ENCODE measurements around the gene NUTM2A. TPM values are rescaled to one million over a fixed set of nuclear protein-coding genes. Genes with fewer than 3 reads are reported as not detected.
"Not testable (repeated sequence)": the region's sequence is repeated elsewhere in the genome, so short reads cannot be mapped to it uniquely, and the experiment has no call there.

The NUTM2A gene
- total RNA-seq, 1 donor from 2014 or later, result 1.5 TPM

DNA sequence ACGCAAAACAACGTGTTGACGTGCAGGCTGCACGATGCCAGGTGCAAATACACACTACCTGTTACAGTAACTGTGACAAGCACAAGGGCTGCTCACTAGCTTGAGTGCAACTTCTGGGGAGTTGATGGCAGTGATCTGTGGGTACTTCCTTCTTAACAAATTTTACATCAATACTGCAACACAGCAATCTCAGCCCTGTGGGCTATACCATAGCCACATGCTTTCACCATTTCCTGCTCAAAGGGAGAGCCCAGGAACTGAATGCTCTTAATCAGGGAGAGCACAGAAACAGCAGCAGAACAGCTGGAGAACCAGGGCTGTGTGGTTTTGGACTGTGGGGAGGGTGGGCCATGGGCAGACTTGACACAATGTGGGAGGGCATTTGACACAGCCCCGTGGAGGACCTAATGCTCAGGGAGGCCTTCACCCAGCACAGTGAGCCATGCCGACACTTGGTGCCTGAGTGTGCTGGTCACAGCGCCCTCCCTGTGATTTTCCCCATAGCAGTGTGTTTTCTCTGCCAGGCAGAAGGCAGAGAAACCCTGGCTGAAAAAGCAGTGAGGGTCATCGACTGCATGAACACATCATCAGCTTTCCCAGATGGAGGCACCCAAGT, 12.0 kb upstream of the NUTM2A start:
- not testable (repeated sequence) for H3K4me1 Mint-ChIP-seq (ENCODE audit: unreplicated experiment); H3K9me3 Mint-ChIP-seq (ENCODE audit: unreplicated experiment); H3K4me3 Mint-ChIP-seq (ENCODE audit: unreplicated experiment); H3K27ac Mint-ChIP-seq (ENCODE audit: unreplicated experiment); DNase-seq (ENCODE audit: extremely low spot score, unreplicated experiment); H3K27me3 Mint-ChIP-seq (ENCODE audit: unreplicated experiment); H3K36me3 Mint-ChIP-seq (ENCODE audit: unreplicated experiment)

DNA sequence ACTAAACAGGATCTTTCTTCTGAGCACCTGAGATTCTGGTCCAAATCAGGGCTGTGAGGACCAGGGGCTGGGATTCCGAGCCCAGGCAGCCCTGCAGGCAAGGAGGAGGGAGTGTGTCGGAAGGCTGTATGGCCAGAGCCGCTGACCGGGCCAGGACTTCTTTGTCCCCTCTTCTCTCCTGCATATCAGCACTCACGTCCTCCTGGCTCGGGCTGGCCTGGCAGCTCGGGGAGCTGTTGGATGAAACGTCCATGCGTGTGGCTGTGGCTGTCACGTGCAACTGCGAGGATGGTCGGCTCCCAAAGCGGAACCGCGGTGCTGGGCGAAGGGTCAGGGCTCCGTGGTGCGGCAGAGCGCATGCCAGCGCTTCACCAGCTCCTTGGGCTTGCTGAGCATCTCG, 11.4 kb upstream of the NUTM2A start:
- DNase-seq (ENCODE audit: extremely low spot score, unreplicated experiment); H3K27me3 Mint-ChIP-seq (ENCODE audit: unreplicated experiment); H3K36me3 Mint-ChIP-seq (ENCODE audit: unreplicated experiment); H3K9me3 Mint-ChIP-seq (ENCODE audit: unreplicated experiment); H3K27ac Mint-ChIP-seq (ENCODE audit: unreplicated experiment); H3K4me3 Mint-ChIP-seq (ENCODE audit: unreplicated experiment); H3K4me1 Mint-ChIP-seq (ENCODE audit: unreplicated experiment): not testable (repeated sequence)

- H3K36me3 Mint-ChIP-seq (ENCODE audit: unreplicated experiment); H3K4me1 Mint-ChIP-seq (ENCODE audit: unreplicated experiment); H3K27me3 Mint-ChIP-seq (ENCODE audit: unreplicated experiment); DNase-seq (ENCODE audit: extremely low spot score, unreplicated experiment); H3K9me3 Mint-ChIP-seq (ENCODE audit: unreplicated experiment); H3K27ac Mint-ChIP-seq (ENCODE audit: unreplicated experiment); H3K4me3 Mint-ChIP-seq (ENCODE audit: unreplicated experiment): not testable (repeated sequence)
Measured at GRCh38 chr10:87216120-87216519, 9.1 kb upstream of the NUTM2A start.

GRCh38 chr10:87219370-87219769, 5.9 kb upstream of the NUTM2A start:
- not testable (repeated sequence) for DNase-seq (ENCODE audit: extremely low spot score, unreplicated experiment); H3K27me3 Mint-ChIP-seq (ENCODE audit: unreplicated experiment); H3K36me3 Mint-ChIP-seq (ENCODE audit: unreplicated experiment); H3K4me1 Mint-ChIP-seq (ENCODE audit: unreplicated experiment); H3K9me3 Mint-ChIP-seq (ENCODE audit: unreplicated experiment); H3K27ac Mint-ChIP-seq (ENCODE audit: unreplicated experiment); H3K4me3 Mint-ChIP-seq (ENCODE audit: unreplicated experiment)

DNA sequence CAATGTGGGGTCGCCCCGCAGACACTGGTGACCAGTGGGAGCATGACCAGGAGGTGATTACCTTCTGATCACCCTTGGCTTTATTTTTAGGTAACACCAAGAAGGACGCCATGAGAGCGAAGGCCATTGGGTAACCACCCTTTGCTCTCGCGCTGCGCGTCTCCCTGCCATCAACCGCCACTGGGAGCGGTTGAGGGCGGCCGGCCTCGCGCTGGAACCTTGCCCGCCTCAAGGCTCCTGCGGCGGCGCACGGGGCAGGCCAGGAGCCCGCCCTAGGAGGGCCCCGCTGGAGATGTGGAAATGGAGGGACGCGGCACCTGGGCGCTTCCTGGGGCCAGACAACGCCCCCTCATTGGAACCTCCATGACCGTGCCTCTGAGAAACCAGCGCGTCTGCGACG, 2.5 kb upstream of the NUTM2A start:
- not testable (repeated sequence) for H3K27ac Mint-ChIP-seq (ENCODE audit: unreplicated experiment); DNase-seq (ENCODE audit: extremely low spot score, unreplicated experiment); H3K9me3 Mint-ChIP-seq (ENCODE audit: unreplicated experiment); H3K4me1 Mint-ChIP-seq (ENCODE audit: unreplicated experiment); H3K4me3 Mint-ChIP-seq (ENCODE audit: unreplicated experiment); H3K27me3 Mint-ChIP-seq (ENCODE audit: unreplicated experiment); H3K36me3 Mint-ChIP-seq (ENCODE audit: unreplicated experiment)

DNA sequence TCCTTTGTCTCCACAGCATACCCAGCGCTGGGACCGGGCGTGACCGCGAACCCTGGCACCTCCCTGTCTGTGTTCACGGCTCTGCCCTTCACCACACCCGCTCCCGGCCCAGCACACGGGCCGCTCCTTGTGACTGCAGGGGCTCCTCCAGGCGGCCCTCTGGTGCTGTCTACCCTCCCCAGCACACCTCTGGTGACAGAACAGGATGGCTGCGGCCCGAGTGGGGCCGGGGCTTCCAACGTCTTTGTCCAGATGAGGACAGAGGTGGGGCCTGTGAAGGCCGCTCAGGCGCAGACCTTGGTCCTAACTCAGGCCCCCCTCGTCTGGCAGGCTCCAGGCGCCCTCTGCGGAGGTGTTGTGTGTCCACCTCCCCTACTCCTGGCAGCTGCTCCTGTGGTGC, 3.0 kb downstream of the NUTM2A start:
- not testable (repeated sequence) for H3K36me3 Mint-ChIP-seq (ENCODE audit: unreplicated experiment); H3K4me1 Mint-ChIP-seq (ENCODE audit: unreplicated experiment); H3K27me3 Mint-ChIP-seq (ENCODE audit: unreplicated experiment); DNase-seq (ENCODE audit: extremely low spot score, unreplicated experiment); H3K27ac Mint-ChIP-seq (ENCODE audit: unreplicated experiment); H3K9me3 Mint-ChIP-seq (ENCODE audit: unreplicated experiment); H3K4me3 Mint-ChIP-seq (ENCODE audit: unreplicated experiment)

GRCh38 chr10:87229211-87229610, 4.0 kb downstream of the NUTM2A start:
- not testable (repeated sequence) for H3K9me3 Mint-ChIP-seq (ENCODE audit: unreplicated experiment); H3K4me3 Mint-ChIP-seq (ENCODE audit: unreplicated experiment); H3K4me1 Mint-ChIP-seq (ENCODE audit: unreplicated experiment); H3K27me3 Mint-ChIP-seq (ENCODE audit: unreplicated experiment); H3K36me3 Mint-ChIP-seq (ENCODE audit: unreplicated experiment); H3K27ac Mint-ChIP-seq (ENCODE audit: unreplicated experiment)
- peak; percentile 83 for DNase-seq (ENCODE audit: extremely low spot score, unreplicated experiment)

DNA sequence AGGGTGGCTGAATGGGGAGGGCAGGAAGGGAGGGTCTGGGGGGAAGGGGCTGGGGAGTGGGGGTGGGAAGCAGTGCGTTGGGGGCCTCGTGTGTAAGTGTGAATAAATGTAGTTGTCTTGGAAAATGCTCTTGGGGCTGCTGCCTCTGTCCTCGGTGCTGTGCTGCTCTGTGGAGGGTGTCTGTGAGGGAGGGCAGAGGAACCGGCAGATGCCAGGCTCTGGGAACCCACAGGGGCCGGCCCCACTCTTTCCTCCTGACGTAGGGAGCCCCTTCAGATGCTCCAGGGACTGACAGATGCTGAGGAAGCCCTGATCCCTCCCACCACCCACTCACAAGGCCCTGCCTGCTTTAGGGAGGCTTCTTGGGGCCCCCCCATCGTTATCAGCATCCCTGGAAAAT, 9.6 kb downstream of the NUTM2A start:
- DNase-seq (ENCODE audit: extremely low spot score, unreplicated experiment); H3K27me3 Mint-ChIP-seq (ENCODE audit: unreplicated experiment); H3K27ac Mint-ChIP-seq (ENCODE audit: unreplicated experiment); H3K9me3 Mint-ChIP-seq (ENCODE audit: unreplicated experiment); H3K4me1 Mint-ChIP-seq (ENCODE audit: unreplicated experiment); H3K36me3 Mint-ChIP-seq (ENCODE audit: unreplicated experiment); H3K4me3 Mint-ChIP-seq (ENCODE audit: unreplicated experiment): not testable (repeated sequence)

- H3K27me3 Mint-ChIP-seq (ENCODE audit: unreplicated experiment); H3K27ac Mint-ChIP-seq (ENCODE audit: unreplicated experiment): not testable (repeated sequence)
Measured at GRCh38 chr10:87237244-87237643, 12.0 kb downstream of the NUTM2A start.

DNA sequence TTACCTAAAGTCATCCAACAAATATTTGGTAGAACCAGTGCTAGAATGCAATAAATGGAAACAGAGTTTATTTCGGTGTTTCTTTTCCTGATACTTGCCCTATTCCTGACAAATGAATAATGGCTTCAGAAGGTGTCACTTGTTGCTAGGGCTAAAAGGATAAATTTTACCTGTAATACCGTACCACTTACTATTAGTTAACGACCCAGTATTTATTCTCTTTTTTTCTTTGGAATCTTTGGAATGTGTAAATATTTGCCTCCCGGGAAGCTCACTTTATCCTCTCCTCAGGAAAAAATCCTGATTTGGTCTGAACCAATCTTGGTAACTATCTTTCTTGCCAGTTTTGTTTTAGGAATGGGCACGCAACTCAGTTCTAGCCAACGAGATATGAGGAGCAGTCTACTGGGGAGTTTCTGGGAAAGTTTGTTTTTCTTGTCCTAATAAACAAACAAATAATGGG, 14.1 kb downstream of the NUTM2A start:
- H3K27me3 Mint-ChIP-seq (ENCODE audit: unreplicated experiment); H3K4me3 Mint-ChIP-seq (ENCODE audit: unreplicated experiment); H3K4me1 Mint-ChIP-seq (ENCODE audit: unreplicated experiment); H3K36me3 Mint-ChIP-seq (ENCODE audit: unreplicated experiment); H3K27ac Mint-ChIP-seq (ENCODE audit: unreplicated experiment); H3K9me3 Mint-ChIP-seq (ENCODE audit: unreplicated experiment); DNase-seq (ENCODE audit: extremely low spot score, unreplicated experiment): not testable (repeated sequence)

More at GRCh38 chr10:87237244-87237643, 12.0 kb downstream of the NUTM2A start:
- H3K36me3 Mint-ChIP-seq (ENCODE audit: unreplicated experiment); H3K9me3 Mint-ChIP-seq (ENCODE audit: unreplicated experiment); H3K4me1 Mint-ChIP-seq (ENCODE audit: unreplicated experiment); H3K4me3 Mint-ChIP-seq (ENCODE audit: unreplicated experiment); DNase-seq (ENCODE audit: extremely low spot score, unreplicated experiment): not testable (repeated sequence)

DNA sequence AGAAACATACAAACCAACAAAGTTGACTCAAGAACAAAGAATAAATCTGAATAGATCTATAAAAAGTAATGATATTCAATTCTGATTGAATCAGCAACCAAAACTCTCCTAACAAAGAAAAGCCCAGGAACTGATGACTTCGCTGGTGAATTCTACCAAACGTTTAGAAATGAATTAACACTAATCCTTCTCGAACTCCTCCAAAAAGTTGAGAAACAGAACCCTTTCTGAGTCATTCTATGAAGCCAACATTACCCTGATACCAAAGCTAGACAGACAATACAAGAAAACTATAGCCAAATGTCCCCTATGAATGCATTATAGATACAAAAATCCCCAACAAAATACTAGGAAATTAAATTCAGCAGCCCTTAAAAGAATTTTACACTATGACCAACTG, 16.9 kb downstream of the NUTM2A start:
- H3K27ac Mint-ChIP-seq (ENCODE audit: unreplicated experiment); H3K36me3 Mint-ChIP-seq (ENCODE audit: unreplicated experiment); H3K27me3 Mint-ChIP-seq (ENCODE audit: unreplicated experiment); H3K9me3 Mint-ChIP-seq (ENCODE audit: unreplicated experiment); H3K4me3 Mint-ChIP-seq (ENCODE audit: unreplicated experiment); DNase-seq (ENCODE audit: extremely low spot score, unreplicated experiment); H3K4me1 Mint-ChIP-seq (ENCODE audit: unreplicated experiment): not testable (repeated sequence)

DNA sequence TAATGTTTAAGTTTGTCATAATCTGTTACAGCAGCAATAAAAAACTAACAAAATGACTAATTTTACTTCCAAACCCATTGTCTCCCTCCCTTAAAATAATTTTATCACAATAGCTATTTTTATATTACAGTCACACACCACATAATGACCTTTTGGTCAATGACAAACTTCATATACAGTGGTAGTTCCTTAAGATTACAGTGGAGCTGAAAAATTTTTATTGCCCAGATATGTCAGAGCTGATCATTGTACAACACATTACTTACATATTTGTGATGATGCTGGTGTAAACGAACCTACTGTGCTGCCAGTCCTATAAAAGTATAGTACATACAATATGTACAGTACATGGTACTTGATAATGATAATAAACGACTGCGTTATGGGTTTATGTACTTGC, 22.1 kb downstream of the NUTM2A start:
- not testable (repeated sequence) for H3K27me3 Mint-ChIP-seq (ENCODE audit: unreplicated experiment); H3K27ac Mint-ChIP-seq (ENCODE audit: unreplicated experiment); H3K36me3 Mint-ChIP-seq (ENCODE audit: unreplicated experiment); H3K4me3 Mint-ChIP-seq (ENCODE audit: unreplicated experiment); DNase-seq (ENCODE audit: extremely low spot score, unreplicated experiment); H3K4me1 Mint-ChIP-seq (ENCODE audit: unreplicated experiment); H3K9me3 Mint-ChIP-seq (ENCODE audit: unreplicated experiment)

GRCh38 chr10:87248818-87249353, 23.6 kb downstream of the NUTM2A start:
- DNase-seq (ENCODE audit: extremely low spot score, unreplicated experiment), result not testable (repeated sequence)

More at GRCh38 chr10:87248818-87249353, 23.6 kb downstream of the NUTM2A start:
- H3K27me3 Mint-ChIP-seq (ENCODE audit: unreplicated experiment); H3K4me3 Mint-ChIP-seq (ENCODE audit: unreplicated experiment); H3K36me3 Mint-ChIP-seq (ENCODE audit: unreplicated experiment); H3K9me3 Mint-ChIP-seq (ENCODE audit: unreplicated experiment); H3K27ac Mint-ChIP-seq (ENCODE audit: unreplicated experiment); H3K4me1 Mint-ChIP-seq (ENCODE audit: unreplicated experiment): not testable (repeated sequence)
